Lung (tissue), 12 donors: Measurements from ENCODE around the gene ALDH4A1. TPM values are rescaled to one million over a fixed set of nuclear protein-coding genes. Genes with fewer than 3 reads are reported as not detected.

Experiments used
- ATAC-seq: fragments of 200-7000 bp; cut with Tn5 transposase; one replicate; pipeline ENCODE4 v1.9.1; 2020; ENCODE audit warnings: moderate number of reproducible peaks; ENCODE audit not compliant: insufficient read depth, low FRiP score
- DNase-seq, 3 donors: peaks; one replicate each; pipeline ENCODE4 v3.0.0-alpha.2; 2013 to 2017
- H3K27ac ChIP-seq, 2 donors: one replicate each; pipeline ENCODE4 v1.5.1; 2013; ENCODE audit warnings: mild to moderate bottlenecking in 2 of 2, moderate library complexity in 2 of 2, control low read depth in 1 of 2, inconsistent platforms in 1 of 2, low read depth in 1 of 2, low read length in 1 of 2
- H3K27me3 ChIP-seq, 3 donors: one replicate each; pipeline ENCODE4 v1.5.1; 2013; ENCODE audit warnings: low read length in 2 of 3; ENCODE audit not compliant: control insufficient read depth in 3 of 3, insufficient read depth in 3 of 3
- H3K36me3 ChIP-seq, 4 donors: one replicate each; pipeline ENCODE4 v1.5.1; 2013; ENCODE audit warnings: low read length in 4 of 4, mild to moderate bottlenecking in 1 of 4, moderate library complexity in 1 of 4; ENCODE audit not compliant: control insufficient read depth in 4 of 4, insufficient read depth in 4 of 4
- H3K4me1 ChIP-seq, 5 donors: one replicate each; pipeline ENCODE4 v1.5.1; 2013; ENCODE audit warnings: low read length in 5 of 5, mild to moderate bottlenecking in 2 of 5, moderate library complexity in 1 of 5; ENCODE audit not compliant: control insufficient read depth in 5 of 5, insufficient read depth in 5 of 5
- H3K4me3 ChIP-seq: one replicate; pipeline ENCODE4 v1.5.1; 2013; ENCODE audit warnings: mild to moderate bottlenecking, control low read depth, moderate library complexity
- H3K9ac ChIP-seq, 2 donors: one replicate each; pipeline ENCODE4 v1.5.1; 2013; ENCODE audit warnings: low read length in 2 of 2, control low read depth in 1 of 2; ENCODE audit not compliant: insufficient read depth in 1 of 2
- H3K9me3 ChIP-seq, 4 donors: one replicate each; pipeline ENCODE4 v1.5.1; 2013; ENCODE audit warnings: low read length in 3 of 4, mild to moderate bottlenecking in 1 of 4, moderate library complexity in 1 of 4; ENCODE audit not compliant: control insufficient read depth in 4 of 4, insufficient read depth in 3 of 4
- WGBS, 2 donors: extraction: QIAGEN DNeasy Blood & Tissue Kit; methylation state at CpG; one replicate each; pipeline ENCODE4 v1.1.7; 2013; 5-methylcytosine and 5-hydroxymethylcytosine counted together
- polyA plus RNA-seq, 2 donors: library from polyadenylated mRNA; stranded (reverse); fragments of 200-250 nt; gene quantifications; one replicate each; pipeline ENCODE4 v1.2.1, GENCODE V29; 2013
- total RNA-seq, 2 donors: library from RNA; depleted of rRNA in 1 of 2; stranded (reverse); fragments of >200 nt in 1 of 2; gene quantifications; one replicate each; pipeline ENCODE4 v1.2.1, GENCODE V29; 2014 to 2021
- TF ChIP-seq, protein P1 (sequence below): IDR thresholded peaks from 2 replicates; pipeline ENCODE4 v1.5.1; 2012; ENCODE audit warnings: mild to moderate bottlenecking; ENCODE audit errors: control extremely low read depth, extremely low read depth
- donor health status: control.
- donor health status: control.
- donor health status: Bipolar disorder and iron deficiency.
- donor health status: healthy.
- donor health status: DM: yes; HTN: yes; CAD: no.

ALDH4A1 gene
- total and polyA plus RNA-seq, 4 donors: 6.4 to 16.3 (median 11.2) TPM

- Histone ChIP-seq H3K4me3 (no peak overlapping the region), H3K27me3 (no peaks in the 10 kb centered on the region), H3K27ac (no peak overlapping the region), H3K9me3 (no peaks in the 10 kb centered on the region), H3K36me3 (peaks cover 0 to 4% (median 0%) of the 10 kb centered on the region in 4 donors), H3K9ac (no peak overlapping the region), H3K4me1 (peaks cover 0 to 2% (median 0%) of the 10 kb centered on the region in 5 donors)
- no peak for ATAC-seq
- TF ChIP-seq, protein P1, sequence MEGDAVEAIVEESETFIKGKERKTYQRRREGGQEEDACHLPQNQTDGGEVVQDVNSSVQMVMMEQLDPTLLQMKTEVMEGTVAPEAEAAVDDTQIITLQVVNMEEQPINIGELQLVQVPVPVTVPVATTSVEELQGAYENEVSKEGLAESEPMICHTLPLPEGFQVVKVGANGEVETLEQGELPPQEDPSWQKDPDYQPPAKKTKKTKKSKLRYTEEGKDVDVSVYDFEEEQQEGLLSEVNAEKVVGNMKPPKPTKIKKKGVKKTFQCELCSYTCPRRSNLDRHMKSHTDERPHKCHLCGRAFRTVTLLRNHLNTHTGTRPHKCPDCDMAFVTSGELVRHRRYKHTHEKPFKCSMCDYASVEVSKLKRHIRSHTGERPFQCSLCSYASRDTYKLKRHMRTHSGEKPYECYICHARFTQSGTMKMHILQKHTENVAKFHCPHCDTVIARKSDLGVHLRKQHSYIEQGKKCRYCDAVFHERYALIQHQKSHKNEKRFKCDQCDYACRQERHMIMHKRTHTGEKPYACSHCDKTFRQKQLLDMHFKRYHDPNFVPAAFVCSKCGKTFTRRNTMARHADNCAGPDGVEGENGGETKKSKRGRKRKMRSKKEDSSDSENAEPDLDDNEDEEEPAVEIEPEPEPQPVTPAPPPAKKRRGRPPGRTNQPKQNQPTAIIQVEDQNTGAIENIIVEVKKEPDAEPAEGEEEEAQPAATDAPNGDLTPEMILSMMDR: no peak
- WGBS, 2 donors: 74 to 76% methylated on average over 12 of the region's 12 CpGs
- DNase-seq: no peak
Measured at GRCh38 chr1:18868801-18869424, 33.4 kb downstream of the ALDH4A1 start.

DNA sequence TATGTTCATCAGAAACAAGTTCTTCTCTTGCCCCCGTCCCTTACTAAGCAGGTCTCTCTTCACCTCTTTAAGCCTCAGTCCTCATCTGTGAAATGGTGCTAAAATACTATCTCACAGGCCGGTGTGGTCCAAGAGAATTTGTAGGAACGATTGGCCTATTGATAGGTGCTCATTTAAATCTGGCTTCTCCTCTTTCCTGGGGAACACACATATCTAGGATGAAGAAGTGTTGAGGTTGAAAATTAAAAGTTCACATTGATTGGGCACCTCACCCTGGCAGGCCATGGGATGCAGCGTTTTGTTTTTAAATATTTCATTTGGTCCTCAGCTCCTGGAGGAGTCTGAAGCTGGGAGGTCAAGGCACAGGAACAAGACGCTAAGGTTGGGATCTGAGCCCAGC lies 34.0 kb downstream of the ALDH4A1 start:
- TF ChIP-seq, protein P1: no peak
- 71 to 81% methylated on average over 5 of the region's 5 CpGs for WGBS, 2 donors
- no peak for ATAC-seq
- Histone ChIP-seq H3K4me3 (no peak overlapping the region), H3K27me3 (no peaks in the 10 kb centered on the region), H3K4me1 (peaks cover 0 to 2% (median 0%) of the 10 kb centered on the region in 5 donors), H3K9ac (no peak overlapping the region), H3K27ac (no peak overlapping the region), H3K36me3 (peaks cover 0 to 4% (median 0%) of the 10 kb centered on the region in 4 donors), H3K9me3 (no peaks in the 10 kb centered on the region)
- no peak for DNase-seq

GRCh38 chr1:18866846-18867245 lies 35.5 kb downstream of the ALDH4A1 start:
- Histone ChIP-seq H3K27ac (no peak overlapping the region), H3K36me3 (no peaks in the 10 kb centered on the region), H3K9ac (no peak overlapping the region), H3K9me3 (no peaks in the 10 kb centered on the region), H3K27me3 (no peaks in the 10 kb centered on the region), H3K4me1 (peaks cover 0 to 2% (median 0%) of the 10 kb centered on the region in 5 donors), H3K4me3 (no peak overlapping the region)
- TF ChIP-seq, protein P1: no peak
- DNase-seq: no peak
- no peak for ATAC-seq
- 71 to 94% methylated on average over 3 of the region's 3 CpGs for WGBS, 2 donors

- WGBS, 2 donors: 64 to 84% methylated on average over 6 of the region's 6 CpGs
- no peak for ATAC-seq
Measured at GRCh38 chr1:18866314-18866713, 36.0 kb downstream of the ALDH4A1 start.

More at GRCh38 chr1:18866314-18866713, 36.0 kb downstream of the ALDH4A1 start:
- DNase-seq: no peak
- Histone ChIP-seq H3K9ac (no peak overlapping the region), H3K4me1 (peaks cover 0 to 2% (median 0%) of the 10 kb centered on the region in 5 donors), H3K4me3 (no peak overlapping the region), H3K27ac (no peak overlapping the region), H3K9me3 (no peaks in the 10 kb centered on the region), H3K27me3 (no peaks in the 10 kb centered on the region), H3K36me3 (no peaks in the 10 kb centered on the region)
- TF ChIP-seq, protein P1: no peak
